DND-41 (cell line): ENCODE data around the gene OTULINL.

Experiments used
- ATAC-seq: fragments of 200-7000 bp; cut with Tn5 transposase; 3 replicates; pipeline ENCODE4 v1.9.1; 2021; ENCODE audit warnings: low read depth; ENCODE audit not compliant: insufficient read depth
- DNase-seq: peaks from one replicate; pipeline ENCODE4 v3.0.0-alpha.2; 2020
- H2AFZ ChIP-seq: 2 replicates; pipeline ENCODE4 v1.6.0; 2012; ENCODE audit warnings: low read depth, low read length
- H3K27ac ChIP-seq: 2 replicates; pipeline ENCODE4 v1.5.1; 2012; ENCODE audit warnings: low read length, inconsistent platforms
- H3K27me3 ChIP-seq: fragments of 200-600 bp; sonication (generic); 2 replicates; pipeline ENCODE4 v1.6.0; 2012; ENCODE audit warnings: low read length, mild to moderate bottlenecking, inconsistent platforms; ENCODE audit not compliant: insufficient read depth, poor library complexity
- H3K36me3 ChIP-seq: 2 replicates; pipeline ENCODE4 v1.5.1; 2012; ENCODE audit warnings: low read length, inconsistent platforms; ENCODE audit not compliant: insufficient read depth
- H3K4me1 ChIP-seq: 2 replicates; pipeline ENCODE4 v1.5.1; 2012; ENCODE audit warnings: mild to moderate bottlenecking, low read length; ENCODE audit not compliant: insufficient read depth
- H3K4me2 ChIP-seq: 2 replicates; pipeline ENCODE4 v1.6.0; 2012; ENCODE audit warnings: mild to moderate bottlenecking, moderate library complexity, low read length, inconsistent platforms; ENCODE audit not compliant: insufficient read depth
- H3K4me3 ChIP-seq, 2 experiments: fragments of 200-600 bp in 1 of 2; shearing (Covaris generic) in 1 of 2; 2 replicates each; pipeline ENCODE4 v1.5.1; 2012 to 2016; ENCODE audit warnings: inconsistent platforms in 2 of 2, low read length in 2 of 2, mild to moderate bottlenecking in 2 of 2, low read depth in 1 of 2, moderate library complexity in 1 of 2
- H3K79me2 ChIP-seq: 2 replicates; pipeline ENCODE4 v1.6.0; 2012; ENCODE audit warnings: low read length, inconsistent platforms; ENCODE audit not compliant: insufficient read depth
- H3K9ac ChIP-seq: 2 replicates; pipeline ENCODE4 v1.6.0; 2012; ENCODE audit warnings: low read depth, mild to moderate bottlenecking, inconsistent platforms, low read length, moderate library complexity
- H3K9me3 ChIP-seq: 2 replicates; pipeline ENCODE4 v1.5.1; 2012; ENCODE audit warnings: low read length, moderate library complexity, mild to moderate bottlenecking, inconsistent platforms; ENCODE audit not compliant: insufficient read depth, severe bottlenecking
- H4K20me1 ChIP-seq: 2 replicates; pipeline ENCODE4 v1.6.0; 2012; ENCODE audit warnings: low read length; ENCODE audit not compliant: insufficient read depth
- EZH2 ChIP-seq: IDR thresholded peaks from 3 replicates; pipeline ENCODE4 v1.6.1; 2012; ENCODE audit warnings: borderline replicate concordance, low read depth, mild to moderate bottlenecking, moderate library complexity, low read length, inconsistent platforms; ENCODE audit not compliant: severe bottlenecking
- TF ChIP-seq, protein P1 (sequence below): IDR thresholded peaks from 2 replicates; pipeline ENCODE4 v1.5.1; 2012; ENCODE audit warnings: borderline replicate concordance, low read length, moderate library complexity, mild to moderate bottlenecking; ENCODE audit not compliant: poor library complexity, severe bottlenecking; ENCODE audit errors: extremely low read depth

Gene OTULINL

GRCh38 chr5:14588758-14589543, 7.4 kb downstream of the OTULINL start:
- DNase-seq (no peak), ATAC-seq (no peak)
- Histone ChIP-seq H3K27me3 (peaks cover 16% of the 10 kb centered on the region), H3K79me2 (no peaks in the 10 kb centered on the region), H3K36me3 (no peaks in the 10 kb centered on the region), H3K9me3 (no peaks in the 10 kb centered on the region), H3K4me3 (no peak overlapping the region), H4K20me1 (no peaks in the 10 kb centered on the region), H3K9ac (no peak overlapping the region), H3K4me2 (no peak overlapping the region), H2AFZ (no peak overlapping the region), H3K4me1 (no peaks in the 10 kb centered on the region), H3K27ac (no peak overlapping the region)
- no peak for TF ChIP-seq EZH2
- TF ChIP-seq, protein P1, sequence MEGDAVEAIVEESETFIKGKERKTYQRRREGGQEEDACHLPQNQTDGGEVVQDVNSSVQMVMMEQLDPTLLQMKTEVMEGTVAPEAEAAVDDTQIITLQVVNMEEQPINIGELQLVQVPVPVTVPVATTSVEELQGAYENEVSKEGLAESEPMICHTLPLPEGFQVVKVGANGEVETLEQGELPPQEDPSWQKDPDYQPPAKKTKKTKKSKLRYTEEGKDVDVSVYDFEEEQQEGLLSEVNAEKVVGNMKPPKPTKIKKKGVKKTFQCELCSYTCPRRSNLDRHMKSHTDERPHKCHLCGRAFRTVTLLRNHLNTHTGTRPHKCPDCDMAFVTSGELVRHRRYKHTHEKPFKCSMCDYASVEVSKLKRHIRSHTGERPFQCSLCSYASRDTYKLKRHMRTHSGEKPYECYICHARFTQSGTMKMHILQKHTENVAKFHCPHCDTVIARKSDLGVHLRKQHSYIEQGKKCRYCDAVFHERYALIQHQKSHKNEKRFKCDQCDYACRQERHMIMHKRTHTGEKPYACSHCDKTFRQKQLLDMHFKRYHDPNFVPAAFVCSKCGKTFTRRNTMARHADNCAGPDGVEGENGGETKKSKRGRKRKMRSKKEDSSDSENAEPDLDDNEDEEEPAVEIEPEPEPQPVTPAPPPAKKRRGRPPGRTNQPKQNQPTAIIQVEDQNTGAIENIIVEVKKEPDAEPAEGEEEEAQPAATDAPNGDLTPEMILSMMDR: no peak

DNA sequence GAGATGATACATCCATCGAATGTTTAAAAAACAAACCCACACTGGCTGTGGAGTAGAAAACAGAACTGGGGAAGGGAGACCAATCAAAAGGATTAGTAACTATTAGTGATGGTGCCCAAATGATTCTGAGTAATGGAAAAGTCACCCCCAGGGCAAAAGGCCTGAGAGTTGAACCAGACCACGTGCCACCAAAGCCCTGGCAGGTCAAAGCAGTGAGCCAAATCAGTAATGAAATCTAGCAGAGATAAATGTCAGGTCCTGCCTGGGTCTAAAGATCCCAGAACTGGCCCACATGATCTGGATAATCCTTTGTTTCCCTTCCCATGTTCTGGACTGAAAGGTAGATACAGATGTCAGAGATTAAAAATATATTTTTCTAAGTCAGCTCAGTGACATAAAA, 9.4 kb downstream of the OTULINL start:
- no peaks in the 10 kb centered on the region for H3K79me2 ChIP-seq
- DNase-seq (no peak), ATAC-seq (no peak)
- H3K4me1 ChIP-seq: peaks cover 13% of the 10 kb centered on the region
- no peak overlapping the region for H3K27ac ChIP-seq
- H3K9me3 ChIP-seq: no peaks in the 10 kb centered on the region
- peaks cover 7% of the 10 kb centered on the region for H3K27me3 ChIP-seq
- no peak overlapping the region for H3K4me2 ChIP-seq
- TF ChIP-seq EZH2: no peak
- TF ChIP-seq, protein P1: no peak
- no peak overlapping the region for H3K9ac ChIP-seq
- H3K4me3 ChIP-seq: no peak overlapping the region
- no peaks in the 10 kb centered on the region for H3K36me3 ChIP-seq
- no peaks in the 10 kb centered on the region for H4K20me1 ChIP-seq
- no peak overlapping the region for H2AFZ ChIP-seq

- Histone ChIP-seq H3K27me3 (peaks cover 7% of the 10 kb centered on the region), H3K4me3 (no peak overlapping the region), H3K9me3 (no peaks in the 10 kb centered on the region), H3K79me2 (no peaks in the 10 kb centered on the region), H3K4me2 (no peak overlapping the region), H3K9ac (no peak overlapping the region), H2AFZ (no peak overlapping the region), H3K36me3 (no peaks in the 10 kb centered on the region), H3K27ac (no peak overlapping the region), H4K20me1 (no peaks in the 10 kb centered on the region), H3K4me1 (peaks cover 15% of the 10 kb centered on the region)
- ATAC-seq (no peak), DNase-seq (no peak)
- TF ChIP-seq, protein P1: no peak
- TF ChIP-seq EZH2: no peak
Observed at GRCh38 chr5:14591548-14591947, 10.0 kb downstream of the OTULINL start.
